ENCODE measurements around the gene TMPRSS11F.

Gene TMPRSS11F

DNA sequence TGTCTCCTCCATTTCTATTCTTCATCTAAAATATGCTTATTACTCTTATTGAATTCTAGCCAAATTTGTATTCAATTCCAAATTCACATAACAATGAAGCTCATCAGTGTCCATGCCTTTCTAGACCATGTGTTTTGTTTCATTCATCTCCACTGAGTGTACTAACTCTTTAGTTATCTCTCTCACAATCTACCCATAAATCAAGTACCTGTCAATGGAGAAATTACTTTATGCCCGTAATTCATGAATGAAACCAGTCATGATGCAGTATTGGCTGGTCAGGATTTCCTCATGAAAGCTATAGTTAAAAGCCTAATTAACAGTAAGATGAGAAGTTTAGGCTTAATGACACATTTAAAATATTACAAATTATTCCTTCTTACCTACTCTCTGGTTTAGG lies 12.2 kb upstream of the TMPRSS11F start:
- Histone ChIP-seq H3K27me3 (ENCODE audit: insufficient read depth, low read depth) (no peaks in the 10 kb centered on the region), H3K9ac (no peak overlapping the region), H3K4me1 (ENCODE audit: low read depth, poor library complexity, severe bottlenecking) (no peaks in the 10 kb centered on the region), H2AFZ (ENCODE audit: low read depth) (no peak overlapping the region), H3K36me3 (ENCODE audit: insufficient read depth) (no peaks in the 10 kb centered on the region), H3K79me2 (ENCODE audit: insufficient read depth, low read depth) (no peaks in the 10 kb centered on the region), H3K4me3 (IDR thresholded peaks at IDR 0.05; ENCODE audit: insufficient read depth, low read depth, low read length) (no peak overlapping the region), H4K20me1 (ENCODE audit: insufficient read depth) (no peaks in the 10 kb centered on the region), H3K27ac (no peak overlapping the region), H3K4me2 (no peak overlapping the region)
- no peak for TF ChIP-seq CTCF (conservative IDR thresholded peaks at IDR 0.05; ENCODE audit: low read depth, low read length)

- H2AFZ ChIP-seq (ENCODE audit: low read depth): no peak overlapping the region
- TF ChIP-seq CTCF (conservative IDR thresholded peaks at IDR 0.05; ENCODE audit: low read depth, low read length): no peak
- no peaks in the 10 kb centered on the region for H3K79me2 ChIP-seq (ENCODE audit: insufficient read depth, low read depth)
- H3K9ac ChIP-seq: no peak overlapping the region
- no peak overlapping the region for H3K4me3 ChIP-seq (IDR thresholded peaks at IDR 0.05; ENCODE audit: insufficient read depth, low read depth, low read length)
- no peaks in the 10 kb centered on the region for H3K36me3 ChIP-seq (ENCODE audit: insufficient read depth)
- H3K27me3 ChIP-seq (ENCODE audit: insufficient read depth, low read depth): no peaks in the 10 kb centered on the region
- no peaks in the 10 kb centered on the region for H3K4me1 ChIP-seq (ENCODE audit: low read depth, poor library complexity, severe bottlenecking)
- H3K4me2 ChIP-seq: no peak overlapping the region
- H3K27ac ChIP-seq: no peak overlapping the region
- no peaks in the 10 kb centered on the region for H4K20me1 ChIP-seq (ENCODE audit: insufficient read depth)
Observed at GRCh38 chr4:68132342-68132741, 2.7 kb upstream of the TMPRSS11F start.

DNA sequence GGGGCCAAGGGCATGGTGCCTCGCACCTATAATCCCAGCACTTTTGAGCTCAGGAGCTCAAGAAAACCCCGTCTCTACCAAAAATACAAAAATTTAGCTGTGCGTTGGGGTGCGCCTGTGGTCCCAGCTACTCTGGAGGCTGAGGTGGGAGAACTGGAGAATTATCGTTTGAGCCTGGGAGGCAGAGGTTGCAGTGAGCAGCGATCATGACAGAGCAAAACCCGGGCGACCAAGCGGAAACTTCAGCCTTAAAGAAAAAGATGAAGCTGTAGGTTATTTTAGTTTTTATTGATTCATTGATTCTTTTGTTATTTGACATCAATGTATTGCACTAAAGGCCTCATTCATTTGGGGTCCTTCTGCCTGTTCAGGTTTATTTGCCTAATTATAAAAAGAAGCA lies 5.4 kb downstream of the TMPRSS11F start:
- Histone ChIP-seq H2AFZ (ENCODE audit: low read depth) (no peak overlapping the region), H4K20me1 (ENCODE audit: insufficient read depth) (no peaks in the 10 kb centered on the region), H3K27ac (no peak overlapping the region), H3K36me3 (ENCODE audit: insufficient read depth) (no peaks in the 10 kb centered on the region), H3K27me3 (ENCODE audit: insufficient read depth, low read depth) (no peaks in the 10 kb centered on the region), H3K4me2 (no peak overlapping the region), H3K4me3 (IDR thresholded peaks at IDR 0.05; ENCODE audit: insufficient read depth, low read depth, low read length) (no peak overlapping the region), H3K79me2 (ENCODE audit: insufficient read depth, low read depth) (no peaks in the 10 kb centered on the region), H3K9ac (no peak overlapping the region), H3K4me1 (ENCODE audit: low read depth, poor library complexity, severe bottlenecking) (no peaks in the 10 kb centered on the region)
- TF ChIP-seq CTCF (conservative IDR thresholded peaks at IDR 0.05; ENCODE audit: low read depth, low read length): no peak

DNA sequence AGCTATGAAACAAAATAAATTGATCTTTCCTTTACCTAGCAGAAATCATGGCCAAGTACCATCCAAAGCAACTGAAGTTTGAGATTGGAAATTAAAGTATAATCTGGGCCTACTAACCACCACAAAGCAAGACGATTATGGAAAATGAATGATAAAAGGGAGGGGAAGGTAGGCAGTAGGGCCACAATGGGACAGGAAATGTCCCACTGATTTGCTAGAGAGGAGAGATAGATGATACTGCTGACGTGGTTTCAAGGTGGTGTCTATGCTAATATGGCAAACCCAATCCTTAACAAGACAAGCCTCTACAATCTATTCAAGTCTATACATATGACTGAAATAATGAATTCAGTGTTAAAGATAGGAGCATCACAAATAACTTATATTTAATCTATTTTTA lies 6.1 kb downstream of the TMPRSS11F start:
- Histone ChIP-seq H3K9ac (no peak overlapping the region), H3K4me3 (IDR thresholded peaks at IDR 0.05; ENCODE audit: insufficient read depth, low read depth, low read length) (no peak overlapping the region), H4K20me1 (ENCODE audit: insufficient read depth) (no peaks in the 10 kb centered on the region), H3K27me3 (ENCODE audit: insufficient read depth, low read depth) (no peaks in the 10 kb centered on the region), H3K4me2 (no peak overlapping the region), H3K79me2 (ENCODE audit: insufficient read depth, low read depth) (no peaks in the 10 kb centered on the region), H3K4me1 (ENCODE audit: low read depth, poor library complexity, severe bottlenecking) (no peaks in the 10 kb centered on the region), H3K27ac (no peak overlapping the region), H3K36me3 (ENCODE audit: insufficient read depth) (no peaks in the 10 kb centered on the region), H2AFZ (ENCODE audit: low read depth) (no peak overlapping the region)
- TF ChIP-seq CTCF (conservative IDR thresholded peaks at IDR 0.05; ENCODE audit: low read depth, low read length): no peak

DNA sequence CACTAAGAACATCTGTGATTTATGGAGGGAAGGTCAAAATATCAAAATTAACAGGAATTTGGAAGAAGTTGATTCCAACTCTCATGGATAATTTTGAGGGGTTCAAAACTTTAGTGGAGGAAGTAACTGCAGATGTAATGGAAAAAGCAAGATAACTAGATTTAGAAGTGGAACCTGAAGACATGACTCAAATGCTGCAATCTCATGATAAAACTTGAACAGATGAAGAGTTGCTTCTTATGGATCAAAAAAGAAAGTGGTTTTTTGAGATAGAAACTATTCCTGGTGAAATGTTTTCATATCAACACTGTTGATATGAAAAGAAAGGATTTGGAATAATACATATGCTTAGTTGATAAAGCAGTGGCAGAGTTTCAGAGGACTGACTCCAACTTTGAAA lies 9.7 kb downstream of the TMPRSS11F start:
- Histone ChIP-seq H4K20me1 (ENCODE audit: insufficient read depth) (no peaks in the 10 kb centered on the region), H3K27ac (no peak overlapping the region)

More for the DNA sequence above, 9.7 kb downstream of the TMPRSS11F start:
- no peak for TF ChIP-seq CTCF (conservative IDR thresholded peaks at IDR 0.05; ENCODE audit: low read depth, low read length)
- Histone ChIP-seq H3K4me2 (no peak overlapping the region), H3K4me1 (ENCODE audit: low read depth, poor library complexity, severe bottlenecking) (no peaks in the 10 kb centered on the region), H3K9ac (no peak overlapping the region), H3K36me3 (ENCODE audit: insufficient read depth) (no peaks in the 10 kb centered on the region), H2AFZ (ENCODE audit: low read depth) (no peak overlapping the region), H3K4me3 (IDR thresholded peaks at IDR 0.05; ENCODE audit: insufficient read depth, low read depth, low read length) (no peak overlapping the region), H3K27me3 (ENCODE audit: insufficient read depth, low read depth) (no peaks in the 10 kb centered on the region), H3K79me2 (ENCODE audit: insufficient read depth, low read depth) (no peaks in the 10 kb centered on the region)

All from KMS-11 (cell line).